Activated T-cell treated with anti-CD3 and anti-CD28 coated beads for 24 hours (primary cell): ENCODE data around the gene OLFML3.

Source experiments
- DNase-seq: peaks from one replicate; pipeline ENCODE4 v3.0.0-alpha.2; 2020; ENCODE audit warnings: low read depth

OLFML3 gene

GRCh38 chr1:114025609-114026401, 46.5 kb downstream of the OLFML3 start:
- DNase-seq: no peak

- no peak for DNase-seq
Observed at GRCh38 chr1:114026797-114027196, 47.5 kb downstream of the OLFML3 start.
